A549 (cell line): Measurements from ENCODE around the gene COQ8B. TPM values are rescaled to one million over a fixed set of nuclear protein-coding genes. Genes with fewer than 3 reads are reported as not detected.
A peak's percentile ranks its signal among the peaks of the same experiment; 100 is the strongest.

Experiments used
- ATAC-seq, 2 experiments: fragments of 200-7000 bp in 1 of 2; fragments of >200 bp in 1 of 2; cut with Nextera tagmentation in 1 of 2; cut with Tn5 transposase in 1 of 2; 3 replicates each; pipeline versions ENCODE4 v1.8.0 to v1.9.1; 2018 to 2020; ENCODE audit warnings: mild to moderate bottlenecking in 1 of 2, moderate library complexity in 1 of 2
- CTCF ChIA-PET: fragments of 300-600 bp; sonication (Branson Sonifier 250); formaldehyde crosslinking; extraction: SDS; loops from one replicate; lab custom pipeline; 2021; ENCODE audit warnings: antibody characterized with exemption, inconsistent platforms; lab: Yijun Ruan, JAX
- POLR2A ChIA-PET: fragments of 350-600 bp; formaldehyde crosslinking; extraction: SDS; loops from one replicate; lab custom pipeline; 2021; ENCODE audit warnings: antibody characterized with exemption, inconsistent platforms; lab: Yijun Ruan, JAX
- DNase-seq, 2 experiments: peaks; one replicate each; pipeline versions ENCODE4 v3.0.0 to v3.0.0-alpha.2; 2011 to 2016; ENCODE audit warnings: low read depth in 1 of 2, low spot score in 1 of 2
- FAIRE-seq: peaks from 2 replicates; lab custom pipeline; 2011; peaks lifted over from hg19 to GRCh38; lab: Jason Lieb, UNC
- H3K27ac ChIP-seq, 2 experiments: fragments of >200 bp; sonication (Bioruptor Twin); formaldehyde crosslinking; 3 replicates each; pipeline ENCODE4 v1.5.1; 2016 to 2017
- H3K4me1 ChIP-seq: fragments of >200 bp; sonication (Bioruptor Twin); formaldehyde crosslinking; 3 replicates; pipeline ENCODE4 v1.6.1; 2016
- H3K4me2 ChIP-seq: fragments of >200 bp; sonication (Bioruptor Twin); formaldehyde crosslinking; 3 replicates; pipeline ENCODE4 v1.6.1; 2016
- H3K4me3 ChIP-seq: fragments of >200 bp; sonication (Bioruptor Twin); formaldehyde crosslinking; 3 replicates; pipeline ENCODE4 v1.5.1; 2016
- H3K9me3 ChIP-seq: fragments of >200 bp; sonication (Bioruptor Twin); formaldehyde crosslinking; 3 replicates; pipeline ENCODE4 v1.6.1; 2016
- BHLHE40 ChIP-seq: IDR thresholded peaks from 2 replicates; pipeline ENCODE4 v1.6.1; 2012; ENCODE audit warnings: low read depth, low read length, inconsistent platforms
- CBX2 ChIP-seq: fragments of 200-600 bp; sonication (generic); IDR thresholded peaks from 2 replicates; pipeline ENCODE4 v1.6.1; 2016; ENCODE audit warnings: low read depth, mild to moderate bottlenecking, borderline replicate concordance
- CBX8 ChIP-seq: fragments of 200-600 bp; sonication (generic); IDR thresholded peaks from 2 replicates; pipeline ENCODE4 v1.6.1; 2016
- FOXS1 ChIP-seq: fragments of 250-450 bp; sonication (Bioruptor Pico); IDR thresholded peaks from 2 replicates; pipeline ENCODE4 v1.5.0; 2020; ENCODE audit warnings: mild to moderate bottlenecking, moderate library complexity
- GATA3 ChIP-seq: IDR thresholded peaks from 2 replicates; pipeline ENCODE4 v1.6.1; 2012; ENCODE audit warnings: borderline replicate concordance
- HDAC2 ChIP-seq: fragments of 200-600 bp; sonication (generic); IDR thresholded peaks from 2 replicates; pipeline ENCODE4 v1.6.1; 2016
- HOXB5 ChIP-seq: fragments of 250-450 bp; sonication (Bioruptor Pico); IDR thresholded peaks from 2 replicates; pipeline ENCODE4 v1.5.0; 2020; ENCODE audit warnings: mild to moderate bottlenecking, moderate library complexity
- JUN ChIP-seq, 2 experiments: fragments of >200 bp; sonication (Bioruptor Twin); formaldehyde crosslinking; IDR thresholded peaks; 2 replicates in 1 of 2; 3 replicates in 1 of 2; pipeline ENCODE4 v1.6.1; 2016 to 2017
- JUNB ChIP-seq: fragments of >200 bp; sonication (Bioruptor Twin); formaldehyde crosslinking; IDR thresholded peaks from 2 replicates; pipeline ENCODE4 v1.6.1; 2016
- KDM1A ChIP-seq: fragments of 200-600 bp; sonication (generic); IDR thresholded peaks from 2 replicates; pipeline ENCODE4 v1.6.1; 2016; ENCODE audit warnings: low read depth, mild to moderate bottlenecking
- KDM5A ChIP-seq: fragments of 200-600 bp; sonication (generic); IDR thresholded peaks from 2 replicates; pipeline ENCODE4 v1.6.1; 2016; ENCODE audit warnings: antibody characterized with exemption, mild to moderate bottlenecking
- MAZ ChIP-seq: fragments of 150-350 bp; IDR thresholded peaks from 2 replicates; pipeline ENCODE4 v1.6.1; 2014; ENCODE audit warnings: antibody characterized with exemption, low read depth, low read length, borderline replicate concordance
- POLR2A ChIP-seq: IDR thresholded peaks from 2 replicates; pipeline ENCODE4 v1.6.1; 2012; ENCODE audit warnings: mild to moderate bottlenecking, low read length
- POLR2AphosphoS2 ChIP-seq: conservative IDR thresholded peaks from 2 replicates; pipeline ENCODE4 v1.6.1; 2012; ENCODE audit warnings: low read length, improper control_type of control experiment, inconsistent platforms
- RFX5 ChIP-seq: fragments of 450-650 bp; IDR thresholded peaks from 2 replicates; pipeline ENCODE4 v1.7.1; 2014; ENCODE audit warnings: antibody characterized with exemption, mild to moderate bottlenecking, moderate library complexity
- SMC3 ChIP-seq: fragments of >200 bp; sonication (Bioruptor Twin); formaldehyde crosslinking; IDR thresholded peaks from 3 replicates; pipeline ENCODE4 v1.6.1; 2018; ENCODE audit warnings: inconsistent platforms
- SREBF2 ChIP-seq: fragments of 450-650 bp; IDR thresholded peaks from 2 replicates; pipeline ENCODE4 v1.6.1; 2014; ENCODE audit warnings: mild to moderate bottlenecking, moderate library complexity
- TFCP2L1 ChIP-seq: fragments of 250-450 bp; sonication (Bioruptor Pico); IDR thresholded peaks from 2 replicates; pipeline ENCODE4 v1.5.0; 2021; ENCODE audit warnings: mild to moderate bottlenecking
- ZC3H11A ChIP-seq: fragments of 450-650 bp; IDR thresholded peaks from 2 replicates; pipeline ENCODE4 v1.6.1; 2014; ENCODE audit warnings: antibody characterized with exemption, mild to moderate bottlenecking
- ZFP36 ChIP-seq: fragments of 450-650 bp; IDR thresholded peaks from 2 replicates; pipeline ENCODE4 v1.6.1; 2014; ENCODE audit warnings: borderline replicate concordance; ENCODE audit not compliant: partially characterized antibody
- WGBS: methylation state at CpG from one replicate; pipeline ENCODE4 v1.1.6; 2017; ENCODE audit errors: missing lambda C conversion rate; 5-methylcytosine and 5-hydroxymethylcytosine counted together
- polyA plus RNA-seq, 4 experiments: library from polyadenylated mRNA; depleted of rRNA in 3 of 4; stranded (reverse); fragments of >200 nt; fragmentation: RNase III in 1 of 4; extraction: RNeasy Plus Mini Kit Qiagen cat#74134 plus additional on column Dnase treatment in 1 of 4; gene quantifications; 2 replicates in 3 of 4; 3 replicates in 1 of 4; pipeline ENCODE4 v1.2.3, GENCODE V29; 2011 to 2017
- TF ChIP-seq, protein P1 (sequence below): IDR thresholded peaks from 2 replicates; pipeline ENCODE4 v1.6.1; 2012; ENCODE audit warnings: low read depth, borderline replicate concordance
- TF ChIP-seq, protein P2 (sequence below): IDR thresholded peaks from 2 replicates; pipeline ENCODE4 v1.6.1; 2012

COQ8B gene
- polyA plus RNA-seq, 2 of the 4 experiments (the other 2 are of a cell fraction): 47.2 to 63.6 TPM

DNA sequence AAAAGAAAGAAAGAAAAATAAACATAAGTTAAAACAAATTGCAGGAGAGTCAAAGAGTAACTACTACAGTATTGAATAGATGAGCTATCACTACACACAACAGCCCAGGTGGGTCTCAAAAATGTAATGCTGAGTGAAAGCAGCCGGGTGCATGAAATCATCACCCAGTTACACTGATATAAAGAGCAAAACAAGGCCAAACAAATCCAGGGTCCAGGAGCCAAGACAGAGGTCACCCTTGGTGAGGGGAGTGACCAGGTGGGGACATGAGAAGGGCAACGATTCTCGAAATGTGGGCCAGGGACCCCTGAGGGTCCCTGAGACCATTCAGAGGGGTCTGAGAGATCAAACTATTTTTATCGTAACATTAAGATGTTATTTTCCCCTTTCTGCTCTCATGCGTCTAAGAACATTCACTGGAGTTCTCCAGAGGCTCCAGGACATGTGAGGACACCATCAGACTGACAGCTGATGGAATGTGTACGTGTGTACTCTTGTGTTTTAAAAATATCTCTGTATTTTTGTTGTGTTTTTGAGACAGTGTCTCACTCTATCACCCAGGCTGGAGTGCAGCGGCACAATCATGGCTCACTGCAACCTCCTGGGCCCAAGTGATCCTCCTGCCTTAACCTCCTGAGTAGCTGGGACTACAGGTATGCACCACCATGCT, 10.6 kb downstream of the COQ8B start:
- CTCF ChIA-PET: interaction anchor here (0.7 to 11.7 kb wide), 4 partner anchors 8 to 42 kb away, joined by 3 to 178 read pairs (median 4); no protein-coding TSS in a partner anchor
- WGBS: 90% methylated on average over 7 of the region's 7 CpGs
- no peak for FAIRE-seq
- Histone ChIP-seq H3K9me3 (no peaks in the 10 kb centered on the region), H3K4me2 (no peak overlapping the region), H3K27ac (no peak overlapping the region), H3K4me3 (no peak overlapping the region), H3K4me1 (peaks cover 8% of the 10 kb centered on the region; the same call in 2 of the 3 replicates)
- POLR2A ChIA-PET: interaction anchor here (0.9 kb wide), 1 partner anchor 73 kb away, joined by 4 read pairs; no protein-coding TSS in a partner anchor
- no peak for ATAC-seq
- DNase-seq: no peak
- TF ChIP-seq, protein P1, sequence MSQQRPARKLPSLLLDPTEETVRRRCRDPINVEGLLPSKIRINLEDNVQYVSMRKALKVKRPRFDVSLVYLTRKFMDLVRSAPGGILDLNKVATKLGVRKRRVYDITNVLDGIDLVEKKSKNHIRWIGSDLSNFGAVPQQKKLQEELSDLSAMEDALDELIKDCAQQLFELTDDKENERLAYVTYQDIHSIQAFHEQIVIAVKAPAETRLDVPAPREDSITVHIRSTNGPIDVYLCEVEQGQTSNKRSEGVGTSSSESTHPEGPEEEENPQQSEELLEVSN: no peak
- no peak for TF ChIP-seq HOXB5 (CRISPR knock-in tag)
- TF ChIP-seq JUNB: no peak
- no peak for TF ChIP-seq JUN (IDR thresholded peaks at IDR 0.05)
- no peak for TF ChIP-seq GATA3
- no peak for TF ChIP-seq BHLHE40
- TF ChIP-seq HDAC2: no peak
- no peak for TF ChIP-seq MAZ
- TF ChIP-seq, protein P2, sequence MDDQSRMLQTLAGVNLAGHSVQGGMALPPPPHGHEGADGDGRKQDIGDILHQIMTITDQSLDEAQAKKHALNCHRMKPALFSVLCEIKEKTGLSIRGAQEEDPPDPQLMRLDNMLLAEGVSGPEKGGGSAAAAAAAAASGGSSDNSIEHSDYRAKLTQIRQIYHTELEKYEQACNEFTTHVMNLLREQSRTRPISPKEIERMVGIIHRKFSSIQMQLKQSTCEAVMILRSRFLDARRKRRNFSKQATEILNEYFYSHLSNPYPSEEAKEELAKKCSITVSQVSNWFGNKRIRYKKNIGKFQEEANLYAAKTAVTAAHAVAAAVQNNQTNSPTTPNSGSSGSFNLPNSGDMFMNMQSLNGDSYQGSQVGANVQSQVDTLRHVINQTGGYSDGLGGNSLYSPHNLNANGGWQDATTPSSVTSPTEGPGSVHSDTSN: no peak
- TF ChIP-seq CBX2: no peak
- no peak for TF ChIP-seq SREBF2
- no peak for TF ChIP-seq TFCP2L1 (CRISPR knock-in tag)

DNA sequence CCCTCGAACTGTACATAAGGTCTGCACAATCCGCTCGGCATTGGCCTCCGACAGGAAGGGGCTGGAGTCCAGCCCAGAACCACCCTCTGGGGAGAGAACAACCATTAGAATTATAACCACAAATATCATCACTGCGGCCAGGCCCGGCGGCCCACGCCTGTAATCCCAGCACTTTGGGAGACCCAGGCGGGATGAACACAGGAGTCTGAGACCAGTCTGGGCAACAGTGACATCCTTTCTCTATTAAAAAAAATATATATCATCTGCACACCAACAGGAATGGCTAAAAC, 11.4 kb downstream of the COQ8B start:
- H3K4me2 ChIP-seq: no peak overlapping the region
- H3K27ac ChIP-seq: no peak overlapping the region
- DNase-seq (no peak), ATAC-seq (no peak), FAIRE-seq (no peak)
- no peak for TF ChIP-seq KDM5A
- no peak for TF ChIP-seq FOXS1 (CRISPR knock-in tag)
- TF ChIP-seq TFCP2L1 (CRISPR knock-in tag): no peak
- no peak for TF ChIP-seq POLR2A
- TF ChIP-seq ZFP36: no peak
- no peak for TF ChIP-seq CBX8
- H3K9me3 ChIP-seq: no peaks in the 10 kb centered on the region
- H3K4me3 ChIP-seq: no peak overlapping the region
- POLR2A ChIA-PET: no interaction called here
- CTCF ChIA-PET: interaction anchor here (0.7 to 11.7 kb wide), 2 partner anchors 11 to 42 kb away, joined by 4 to 178 read pairs; no protein-coding TSS in a partner anchor
- peaks cover 8% of the 10 kb centered on the region; the same call in 2 of the 3 replicates for H3K4me1 ChIP-seq
- 95% methylated on average over 9 of the region's 9 CpGs for WGBS

DNA sequence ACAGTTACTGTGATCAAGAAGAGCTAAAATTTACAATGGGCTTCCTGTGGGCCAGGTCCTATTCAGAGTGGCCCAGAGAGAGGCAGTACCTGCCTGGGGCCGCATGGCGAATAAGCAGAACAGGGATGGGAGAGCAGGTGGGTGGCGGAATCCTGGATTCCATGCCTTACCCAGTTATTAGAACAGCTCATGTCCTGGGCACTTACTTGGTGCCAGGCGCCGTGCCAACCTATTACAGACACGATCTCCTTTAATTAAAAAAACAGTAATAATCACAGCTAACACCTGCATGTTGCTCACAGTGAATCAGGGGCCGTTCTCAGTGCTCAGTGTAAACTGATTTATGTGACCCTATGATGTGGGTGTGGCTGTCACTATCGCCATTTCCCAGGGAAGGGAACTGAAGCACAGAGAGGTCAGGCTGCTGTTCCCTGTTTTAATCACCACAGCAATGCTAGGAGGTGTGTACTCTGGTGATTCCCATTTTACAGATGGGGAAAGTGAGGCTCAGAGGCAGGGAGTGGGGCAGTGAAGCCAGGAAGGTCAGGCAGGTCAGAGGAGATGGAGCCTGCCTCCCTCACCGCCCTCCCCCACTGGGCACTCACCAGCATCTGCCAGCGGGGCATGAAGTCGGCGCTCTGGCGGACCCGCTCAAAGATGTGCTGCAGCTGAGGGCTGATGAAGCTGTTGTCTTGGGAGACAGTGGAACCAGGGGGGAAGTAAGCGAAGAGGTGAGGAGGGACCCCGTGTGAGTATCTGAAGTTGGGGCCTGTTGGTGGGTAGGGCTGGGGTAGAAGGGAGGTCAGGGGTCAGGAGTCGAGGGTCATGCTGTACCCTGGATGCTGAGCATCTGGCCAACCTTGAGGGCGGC, 12.0 kb downstream of the COQ8B start:
- Histone ChIP-seq H3K27ac (no peak overlapping the region), H3K4me2 (no peak overlapping the region), H3K4me3 (no peak overlapping the region), H3K9me3 (no peaks in the 10 kb centered on the region), H3K4me1 (peaks cover 8% of the 10 kb centered on the region; the same call in 2 of the 3 replicates)
- no peak for TF ChIP-seq RFX5
- no peak for TF ChIP-seq POLR2AphosphoS2
- TF ChIP-seq ZC3H11A: no peak
- peak; percentile 72; the same call in 1 of the 2 replicates for TF ChIP-seq KDM1A
- TF ChIP-seq SMC3: no peak
- ChIA-PET CTCF (interaction anchor here (0.6 to 11.7 kb wide), 10 partner anchors 9 to 94 kb away, joined by 3 to 178 read pairs (median 4); partner anchors contain the start of genes EGLN2 and NUMBL), POLR2A (interaction anchor here (0.6 to 1.1 kb wide), 4 partner anchors 12 to 545 kb away, joined by 3 to 5 read pairs (median 3); partner anchors contain the start of genes COQ8B and ITPKC)
- FAIRE-seq: no peak
- no peak for ATAC-seq
- WGBS: 92% methylated on average over 18 of the region's 18 CpGs
- DNase-seq: no peak
